ENCODE data around the gene PEAK1. TPM values are rescaled to one million over a fixed set of nuclear protein-coding genes. Genes with fewer than 3 reads are reported as not detected.

PEAK1 gene
- total RNA-seq, 1 donor from 2014 or later: 8.8 TPM

DNA sequence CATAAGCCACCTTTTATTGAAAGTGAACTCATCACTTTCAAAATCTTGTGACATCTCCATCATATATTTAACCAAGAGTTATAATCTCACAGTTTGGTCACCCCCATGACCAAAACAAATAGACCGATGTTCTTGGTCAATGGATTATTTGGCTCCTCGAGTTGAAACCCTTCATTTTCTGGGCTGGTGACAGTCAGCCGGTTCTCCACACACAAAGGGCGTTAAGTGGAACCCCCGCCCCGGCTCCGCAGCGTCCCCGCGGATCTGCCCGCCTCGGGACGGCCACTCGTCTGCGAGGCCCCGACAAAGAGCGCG is 349.8 kb downstream of the PEAK1 start:
- DNase-seq (ENCODE audit: low spot score) (no peak), ATAC-seq (no peak)

GRCh38 chr15:77069521-77070121 is 350.3 kb downstream of the PEAK1 start:
- no peak for DNase-seq (ENCODE audit: low spot score)
- no peak for ATAC-seq

GRCh38 chr15:77068633-77069032 is 351.3 kb downstream of the PEAK1 start:
- DNase-seq (ENCODE audit: low spot score) (no peak), ATAC-seq (no peak)

GRCh38 chr15:77067691-77068367 is 352.1 kb downstream of the PEAK1 start:
- no peak for DNase-seq (ENCODE audit: low spot score)
- ATAC-seq: no peak

GRCh38 chr15:77066971-77067690 is 352.8 kb downstream of the PEAK1 start:
- ATAC-seq (peak; percentile 31), DNase-seq (ENCODE audit: low spot score) (no peak)

DNA sequence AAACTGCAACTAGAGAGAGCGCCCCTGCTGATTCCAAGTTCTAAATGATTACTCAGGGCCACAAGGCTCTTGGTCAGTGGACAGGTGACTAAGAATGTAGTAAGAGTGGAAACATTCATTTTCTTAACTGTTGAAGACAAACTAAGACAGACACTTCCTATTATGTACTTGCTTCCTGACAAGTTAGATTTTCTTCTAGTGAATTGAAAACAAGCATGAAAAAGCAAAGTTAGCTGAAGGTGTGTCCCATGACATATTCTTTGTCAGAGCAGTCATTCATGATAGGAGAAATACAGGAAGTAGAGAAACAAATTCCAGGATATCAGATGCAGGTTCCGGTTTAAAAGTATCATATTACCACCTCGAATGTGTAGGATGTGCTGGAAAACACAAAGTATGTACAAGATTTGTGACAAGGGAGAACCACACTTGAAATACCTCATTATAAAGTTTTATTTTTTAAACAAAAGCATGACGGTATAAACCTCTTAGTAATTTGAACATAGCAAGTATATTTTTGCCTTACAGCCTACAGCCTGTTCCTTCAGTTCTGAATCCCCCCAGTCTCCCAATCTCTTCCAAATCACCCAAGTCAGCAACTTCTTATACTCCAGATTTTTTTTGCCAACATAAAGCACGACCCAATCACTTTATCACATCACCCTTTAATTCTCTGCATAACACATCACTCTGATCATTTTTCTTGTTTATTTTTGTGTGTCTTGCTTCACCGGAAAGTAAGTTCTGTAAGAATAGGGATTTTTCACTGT is 355.2 kb downstream of the PEAK1 start:
- ATAC-seq (peak; percentile 39), DNase-seq (ENCODE audit: low spot score) (no peak)

DNA sequence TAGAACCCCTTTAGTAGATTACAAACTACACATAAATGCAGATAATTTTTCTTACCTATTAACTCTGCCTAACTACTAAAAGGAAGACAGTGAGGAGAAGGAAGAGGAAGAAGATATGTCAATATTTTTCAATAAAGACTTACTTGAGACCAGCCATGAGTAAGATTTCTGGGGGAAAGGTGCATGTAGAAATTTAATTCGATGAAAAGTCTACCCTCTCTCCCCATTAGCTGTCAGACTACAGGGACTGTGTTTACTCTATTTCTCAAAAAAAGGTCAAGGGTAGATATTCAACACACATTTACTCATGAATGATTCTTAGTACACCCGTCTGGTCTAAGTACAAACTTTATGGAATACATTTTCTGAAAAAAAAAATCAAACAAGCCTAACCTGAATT is 355.8 kb downstream of the PEAK1 start:
- DNase-seq (ENCODE audit: low spot score): no peak
- ATAC-seq: peak; percentile 62

DNA sequence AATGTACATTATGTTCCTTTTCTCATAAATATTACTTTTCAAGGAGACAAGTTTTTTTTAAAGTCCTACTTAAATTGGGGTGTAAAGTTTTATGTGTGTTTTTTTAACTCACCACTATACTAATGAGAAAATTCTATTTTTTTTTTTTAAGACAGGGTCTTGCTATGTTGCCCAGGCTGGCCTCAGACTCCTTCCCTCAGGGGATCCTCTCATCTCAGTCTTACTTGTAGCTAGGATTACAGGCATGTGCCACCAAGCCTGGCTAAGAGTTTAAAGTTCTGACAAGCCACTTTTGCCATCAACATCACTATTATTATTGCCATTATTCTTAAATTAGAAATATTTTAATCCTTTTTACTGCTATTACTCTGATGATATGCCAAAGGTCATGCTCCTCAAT is 356.7 kb downstream of the PEAK1 start:
- ATAC-seq: no peak

DNA sequence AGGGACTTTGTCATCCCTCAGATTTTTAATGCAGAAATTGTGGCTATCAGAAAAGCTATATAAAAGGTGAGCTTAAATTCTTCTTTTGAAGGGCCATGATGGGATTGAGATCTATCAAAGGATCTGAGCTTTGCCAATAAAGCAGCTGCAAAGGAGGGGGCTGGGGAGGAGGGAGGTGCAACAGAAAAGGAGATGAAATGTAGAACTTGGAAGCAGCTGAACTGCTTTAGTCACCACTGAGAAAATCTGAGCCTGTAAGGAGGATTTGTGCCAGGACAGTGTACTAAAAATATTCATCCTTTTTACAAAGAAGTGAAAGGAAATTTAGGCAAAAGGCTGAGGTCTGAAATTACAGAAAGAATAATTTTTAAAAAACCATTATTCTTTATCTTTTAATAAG is 359.4 kb downstream of the PEAK1 start:
- ATAC-seq: no peak
- no peak for DNase-seq (ENCODE audit: low spot score)

More for the DNA sequence above, 356.7 kb downstream of the PEAK1 start:
- no peak for DNase-seq (ENCODE audit: low spot score)

DNA sequence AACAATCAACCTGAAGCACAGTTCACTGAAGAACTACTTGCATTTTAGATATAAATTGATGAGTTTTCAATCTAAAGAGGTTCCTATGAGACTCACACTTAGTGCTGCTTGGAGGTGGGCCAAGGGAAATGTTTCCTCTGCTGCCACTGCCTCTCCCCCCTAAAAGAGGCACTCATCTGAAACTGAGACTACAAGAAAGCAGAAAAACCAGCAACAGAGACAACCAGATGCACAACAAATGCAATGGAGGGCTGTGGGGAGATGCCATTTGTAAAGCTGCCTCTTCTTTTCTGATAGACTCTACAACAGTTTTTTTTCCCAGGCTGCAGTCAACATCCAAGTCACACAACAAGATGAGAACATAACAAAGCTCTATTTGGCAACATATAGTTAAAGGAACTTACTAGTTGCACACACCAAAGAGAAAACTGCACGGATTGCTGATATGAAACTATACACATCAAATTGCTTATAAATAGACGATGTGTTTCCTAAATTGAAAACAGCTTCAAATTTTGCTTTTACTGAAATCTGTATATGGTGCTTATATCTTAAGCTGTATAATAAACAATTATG is 360.0 kb downstream of the PEAK1 start:
- ATAC-seq: no peak
- DNase-seq (ENCODE audit: low spot score): no peak

- DNase-seq (ENCODE audit: low spot score): no peak
- ATAC-seq: peak; percentile 81
Measured at GRCh38 chr15:77058468-77058867, 361.4 kb downstream of the PEAK1 start.

- no peak for ATAC-seq
Measured at GRCh38 chr15:77057685-77058084, 362.2 kb downstream of the PEAK1 start.

DNA sequence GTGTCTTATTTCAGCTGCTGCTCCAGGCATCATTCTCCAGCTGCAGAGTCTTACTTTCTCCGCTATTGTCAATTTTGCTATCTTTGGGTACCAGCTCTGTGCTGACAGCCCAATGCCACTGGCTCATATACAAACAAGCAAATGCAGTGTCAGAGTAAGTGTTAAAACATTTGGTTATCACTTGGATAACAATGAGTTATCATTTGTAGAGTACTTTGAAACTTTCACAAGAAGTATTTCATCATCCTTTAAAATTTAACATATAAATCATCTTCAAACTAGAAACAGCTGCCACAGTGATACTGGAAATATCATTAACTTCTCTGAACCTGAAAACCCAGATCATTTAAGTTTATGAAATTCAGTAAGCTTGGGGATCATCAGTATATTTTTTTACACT is 362.8 kb downstream of the PEAK1 start:
- DNase-seq (ENCODE audit: low spot score): no peak
- ATAC-seq: no peak

More at GRCh38 chr15:77057685-77058084, 362.2 kb downstream of the PEAK1 start:
- DNase-seq (ENCODE audit: low spot score): no peak

- ATAC-seq: no peak
- DNase-seq (ENCODE audit: low spot score): no peak
Measured at GRCh38 chr15:77053709-77054108, 366.2 kb downstream of the PEAK1 start.

- ATAC-seq (no peak), DNase-seq (ENCODE audit: low spot score) (no peak)
Measured at GRCh38 chr15:77052556-77052955, 367.3 kb downstream of the PEAK1 start.

Other genes starting within 250 kb of the PEAK1 start
- gene HMG20A, start 784 bp upstream of the PEAK1 start, total RNA-seq: 17.4 TPM
- 0.86 TPM for gene LINGO1, start 212.8 kb upstream of the PEAK1 start, total RNA-seq

Measured in left lobe of liver (tissue), 2 donors.